ENCODE data around the gene XBP1. TPM values are rescaled to one million over a fixed set of nuclear protein-coding genes. Genes with fewer than 3 reads are reported as not detected.
"Not testable (repeated sequence)": the region's sequence is repeated elsewhere in the genome, so short reads cannot be mapped to it uniquely, and the experiment has no call there.

XBP1 gene
- total RNA-seq, 1 experiment from 2014 or later, result 128 TPM

GRCh38 chr22:28829358-28830181, 29.2 kb upstream of the XBP1 start:
- no peaks in the 10 kb centered on the region for H3K4me1 ChIP-seq (replicated peaks)
- no peak overlapping the region for H3K4me3 ChIP-seq
- H3K36me3 ChIP-seq, result no peaks in the 10 kb centered on the region
- DNase-seq (ENCODE audit: low read depth in 1 of 2, low spot score in 2 of 2), result peak; percentile 47 to 68
- H3K9me3 ChIP-seq (replicated peaks), result no peaks in the 10 kb centered on the region
- H3K27me3 ChIP-seq (replicated peaks), result no peaks in the 10 kb centered on the region
- no peak overlapping the region for H3K27ac ChIP-seq

DNA sequence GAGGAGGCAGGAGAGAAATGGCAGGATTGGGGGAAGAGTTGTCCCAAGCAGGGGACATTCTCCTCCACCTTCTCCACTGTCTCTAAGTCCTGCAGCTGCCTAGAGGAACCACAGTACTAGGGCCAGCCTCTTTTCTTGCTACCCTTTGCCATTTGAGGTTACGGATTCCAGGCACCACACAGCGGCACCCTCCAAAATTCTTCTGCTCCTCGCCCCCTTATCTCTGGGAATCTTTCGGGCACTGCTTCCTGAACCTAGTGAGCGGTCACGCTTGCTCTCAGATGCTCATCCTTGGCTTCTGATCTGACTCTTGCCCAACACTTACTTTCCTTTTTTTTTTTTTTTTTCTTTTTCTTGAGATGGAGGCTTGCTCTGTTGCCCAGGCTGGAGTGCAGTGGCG, 26.6 kb upstream of the XBP1 start:
- Histone ChIP-seq H3K9me3 (replicated peaks) (no peaks in the 10 kb centered on the region), H3K4me3 (no peak overlapping the region), H3K36me3 (no peaks in the 10 kb centered on the region), H3K4me1 (replicated peaks) (no peaks in the 10 kb centered on the region), H3K27ac (no peak overlapping the region), H3K27me3 (replicated peaks) (no peaks in the 10 kb centered on the region)
- DNase-seq (ENCODE audit: low read depth in 1 of 2, low spot score in 2 of 2), result no peak

DNA sequence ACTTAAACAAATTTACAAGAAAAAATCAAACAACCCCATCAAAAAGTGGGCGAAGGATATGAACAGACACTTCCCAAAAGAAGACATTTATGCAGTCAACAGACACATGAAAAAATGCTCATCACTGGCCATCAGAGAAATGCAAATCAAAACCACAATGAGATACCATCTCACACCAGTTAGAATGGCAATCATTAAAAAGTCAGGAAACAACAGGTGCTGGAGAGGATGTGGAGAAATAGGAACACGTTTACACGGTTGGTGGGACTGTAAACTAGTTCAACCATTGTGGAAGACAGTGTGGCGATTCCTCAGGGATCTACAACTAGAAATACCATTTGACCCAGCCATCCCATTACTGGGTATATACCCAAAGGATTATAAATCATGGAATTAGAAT, 26.1 kb upstream of the XBP1 start:
- H3K27me3 ChIP-seq (replicated peaks); DNase-seq (ENCODE audit: low read depth in 1 of 2, low spot score in 2 of 2); H3K4me3 ChIP-seq; H3K36me3 ChIP-seq; H3K27ac ChIP-seq; H3K4me1 ChIP-seq (replicated peaks); H3K9me3 ChIP-seq (replicated peaks): not testable (repeated sequence)

DNA sequence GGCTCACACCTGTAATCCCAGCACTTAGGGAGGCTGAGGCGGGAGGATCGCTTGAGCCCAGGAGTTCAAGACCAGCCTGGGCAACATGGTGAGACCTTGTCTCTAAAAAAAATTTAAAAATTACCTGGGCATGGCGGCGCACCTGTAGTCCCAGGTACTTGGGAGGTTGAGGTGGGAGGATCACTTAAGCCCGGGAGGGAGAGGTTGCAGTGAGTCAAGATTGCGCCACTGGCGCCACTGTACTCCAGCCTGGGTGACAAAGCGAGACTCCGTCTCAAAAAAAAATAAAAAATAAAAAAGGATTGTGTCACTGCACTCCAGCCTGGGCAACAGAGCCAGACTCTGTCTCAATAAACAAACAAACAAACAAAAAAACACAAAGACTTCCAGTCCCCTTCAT, 24.1 kb upstream of the XBP1 start:
- DNase-seq (ENCODE audit: low read depth in 1 of 2, low spot score in 2 of 2); H3K27ac ChIP-seq; H3K27me3 ChIP-seq (replicated peaks); H3K4me3 ChIP-seq; H3K9me3 ChIP-seq (replicated peaks); H3K4me1 ChIP-seq (replicated peaks); H3K36me3 ChIP-seq: not testable (repeated sequence)

DNA sequence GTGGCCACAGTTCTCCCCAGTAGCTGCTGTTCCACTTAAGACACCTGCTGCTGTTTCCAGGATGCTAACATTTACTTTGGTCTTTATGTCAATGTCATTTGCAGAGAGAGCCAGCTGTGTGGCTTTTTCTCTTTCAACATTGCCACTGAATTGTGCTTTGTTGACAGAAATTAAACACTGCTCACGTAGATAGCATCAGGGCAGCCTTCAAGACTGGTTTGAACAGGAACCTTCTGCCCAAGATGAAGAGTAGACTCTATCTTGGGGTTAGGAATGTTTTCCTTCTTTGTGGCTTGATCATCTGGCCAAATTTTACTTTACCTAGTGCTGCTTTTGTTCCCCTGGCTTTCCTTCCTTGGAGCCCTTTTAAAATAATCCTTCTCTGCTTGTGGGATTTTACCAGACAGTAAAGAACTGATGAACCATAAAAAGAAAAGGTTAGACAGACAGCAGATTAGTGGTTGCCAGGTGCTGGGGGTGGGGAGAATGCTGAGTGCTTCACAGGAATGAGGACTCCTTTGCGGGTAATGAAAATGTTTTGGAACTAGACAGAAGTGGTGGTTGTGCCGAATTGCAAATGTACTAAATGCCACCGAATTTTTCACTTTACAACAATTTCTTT, 22.7 kb upstream of the XBP1 start:
- H3K27me3 ChIP-seq (replicated peaks), result no peaks in the 10 kb centered on the region
- no peak overlapping the region for H3K27ac ChIP-seq
- DNase-seq (ENCODE audit: low read depth in 1 of 2, low spot score in 2 of 2), result no peak
- H3K36me3 ChIP-seq, result no peaks in the 10 kb centered on the region
- H3K4me1 ChIP-seq (replicated peaks), result no peaks in the 10 kb centered on the region
- H3K4me3 ChIP-seq, result no peak overlapping the region
- no peaks in the 10 kb centered on the region for H3K9me3 ChIP-seq (replicated peaks)

DNA sequence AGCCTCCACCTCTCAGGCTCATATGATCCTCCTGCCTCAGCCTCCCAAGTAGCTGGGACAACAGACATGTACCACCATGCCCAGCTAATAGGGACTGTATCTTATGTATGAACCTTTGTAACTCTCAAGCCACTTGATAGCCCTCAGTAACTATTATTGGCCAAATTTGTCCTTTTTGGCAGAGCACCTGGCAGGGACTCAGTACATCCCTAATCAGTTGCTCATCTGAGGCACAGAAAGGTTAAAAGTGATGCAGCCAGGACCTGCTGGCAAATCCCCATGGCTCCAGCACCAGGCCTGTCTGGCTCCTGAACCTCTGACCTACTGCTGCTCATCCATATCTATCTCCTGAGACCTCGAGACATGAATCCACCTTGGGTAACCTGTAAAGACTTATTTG, 21.1 kb upstream of the XBP1 start:
- H3K4me3 ChIP-seq, result no peak overlapping the region
- H3K9me3 ChIP-seq (replicated peaks), result no peaks in the 10 kb centered on the region
- no peak for DNase-seq (ENCODE audit: low read depth in 1 of 2, low spot score in 2 of 2)
- H3K36me3 ChIP-seq, result no peaks in the 10 kb centered on the region
- no peaks in the 10 kb centered on the region for H3K27me3 ChIP-seq (replicated peaks)
- no peak overlapping the region for H3K27ac ChIP-seq
- no peaks in the 10 kb centered on the region for H3K4me1 ChIP-seq (replicated peaks)

- Histone ChIP-seq H3K36me3 (no peaks in the 10 kb centered on the region), H3K27ac (no peak overlapping the region), H3K4me1 (replicated peaks) (no peaks in the 10 kb centered on the region), H3K4me3 (no peak overlapping the region), H3K9me3 (replicated peaks) (no peaks in the 10 kb centered on the region), H3K27me3 (replicated peaks) (no peaks in the 10 kb centered on the region)
- DNase-seq (ENCODE audit: low read depth in 1 of 2, low spot score in 2 of 2), result no peak
Observed at GRCh38 chr22:28820885-28821284, 20.5 kb upstream of the XBP1 start.

GRCh38 chr22:28819253-28820096, 19.1 kb upstream of the XBP1 start:
- H3K27ac ChIP-seq, result no peak overlapping the region
- DNase-seq (ENCODE audit: low read depth in 1 of 2, low spot score in 2 of 2), result no peak
- no peaks in the 10 kb centered on the region for H3K4me1 ChIP-seq (replicated peaks)
- no peaks in the 10 kb centered on the region for H3K9me3 ChIP-seq (replicated peaks)
- H3K4me3 ChIP-seq, result no peak overlapping the region
- H3K36me3 ChIP-seq, result no peaks in the 10 kb centered on the region; the same call in 1 of the 2 replicates
- no peaks in the 10 kb centered on the region for H3K27me3 ChIP-seq (replicated peaks)

DNA sequence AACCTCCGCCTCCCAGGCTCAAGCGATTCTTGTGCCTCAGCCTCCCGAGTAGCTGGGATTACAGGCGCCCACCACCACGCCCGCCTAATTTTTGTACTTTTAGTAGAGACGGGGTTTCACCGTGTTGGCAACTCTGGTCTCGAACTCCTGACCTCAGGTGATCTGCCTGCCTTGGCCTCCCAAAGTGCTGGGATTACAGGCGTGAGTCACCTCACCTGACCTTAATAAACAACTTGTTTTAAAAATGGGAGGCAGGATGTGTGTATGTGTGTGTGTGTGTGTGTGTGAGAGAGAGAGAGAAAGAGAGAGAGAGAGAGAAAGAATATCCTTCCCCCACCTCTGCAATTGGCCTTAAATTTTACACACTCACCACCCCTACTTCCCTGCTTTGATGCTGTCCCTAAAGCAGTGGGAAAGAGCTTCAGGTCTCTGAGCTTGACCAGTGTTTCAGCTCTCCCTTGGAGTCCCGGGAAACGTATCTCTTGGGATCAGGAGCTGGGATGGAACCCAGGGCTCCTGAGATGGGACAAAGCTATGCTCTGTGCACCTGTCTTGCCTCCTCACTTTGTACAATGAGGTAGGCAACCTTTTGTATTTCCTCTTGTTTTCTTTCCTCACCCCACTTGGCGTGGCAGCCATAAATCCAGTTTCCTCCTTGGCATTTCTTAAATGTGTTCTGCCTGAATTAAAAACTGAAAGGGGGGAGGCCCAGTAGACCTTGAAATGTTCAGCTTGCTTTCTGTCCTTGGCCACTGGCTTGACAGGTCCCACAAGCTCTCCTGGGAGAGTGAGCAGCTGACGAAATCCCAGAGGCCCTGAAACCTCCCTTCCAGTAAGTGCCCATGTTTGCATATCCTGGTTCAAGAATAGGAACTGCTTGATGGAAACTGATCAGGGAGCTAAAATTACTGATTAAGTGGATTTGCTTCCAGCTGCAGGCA, 17.8 kb upstream of the XBP1 start:
- Histone ChIP-seq H3K27me3 (replicated peaks) (no peaks in the 10 kb centered on the region), H3K27ac (no peak overlapping the region), H3K36me3 (no peaks in the 10 kb centered on the region; the same call in 1 of the 2 replicates), H3K9me3 (replicated peaks) (no peaks in the 10 kb centered on the region), H3K4me3 (no peak overlapping the region), H3K4me1 (replicated peaks) (no peaks in the 10 kb centered on the region)
- DNase-seq (ENCODE audit: low read depth in 1 of 2, low spot score in 2 of 2), result no peak

GRCh38 chr22:28817064-28817463, 16.7 kb upstream of the XBP1 start:
- Histone ChIP-seq H3K36me3 (no peaks in the 10 kb centered on the region; the same call in 1 of the 2 replicates), H3K27me3 (replicated peaks) (no peaks in the 10 kb centered on the region), H3K4me1 (replicated peaks) (no peaks in the 10 kb centered on the region), H3K4me3 (no peak overlapping the region), H3K27ac (no peak overlapping the region), H3K9me3 (replicated peaks) (no peaks in the 10 kb centered on the region)
- no peak for DNase-seq (ENCODE audit: low read depth in 1 of 2, low spot score in 2 of 2)

DNA sequence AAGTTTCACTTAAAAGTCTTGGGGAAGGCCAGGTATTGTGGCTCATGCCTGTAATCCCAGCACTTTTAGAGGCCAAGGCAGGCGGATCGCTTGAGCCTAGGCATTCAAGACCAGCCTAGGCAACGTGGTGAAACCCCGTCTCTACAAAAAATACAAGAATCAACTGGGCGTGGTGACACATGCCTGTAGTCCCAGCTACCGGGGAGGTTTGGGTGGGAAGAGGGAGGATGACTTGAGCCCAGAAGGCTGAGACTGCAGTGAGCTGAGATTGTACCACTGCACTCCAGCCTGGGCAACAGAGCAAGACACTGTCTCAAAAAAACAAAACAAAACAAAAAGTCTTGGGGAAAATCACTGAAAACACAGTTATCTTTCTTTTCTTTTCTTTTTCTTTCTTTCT, 15.4 kb upstream of the XBP1 start:
- no peak overlapping the region for H3K4me3 ChIP-seq
- H3K9me3 ChIP-seq (replicated peaks), result no peaks in the 10 kb centered on the region
- H3K27me3 ChIP-seq (replicated peaks), result no peaks in the 10 kb centered on the region
- no peak for DNase-seq (ENCODE audit: low read depth in 1 of 2, low spot score in 2 of 2)
- no peak overlapping the region for H3K27ac ChIP-seq
- no peaks in the 10 kb centered on the region for H3K4me1 ChIP-seq (replicated peaks)
- no peaks in the 10 kb centered on the region; the same call in 1 of the 2 replicates for H3K36me3 ChIP-seq

DNA sequence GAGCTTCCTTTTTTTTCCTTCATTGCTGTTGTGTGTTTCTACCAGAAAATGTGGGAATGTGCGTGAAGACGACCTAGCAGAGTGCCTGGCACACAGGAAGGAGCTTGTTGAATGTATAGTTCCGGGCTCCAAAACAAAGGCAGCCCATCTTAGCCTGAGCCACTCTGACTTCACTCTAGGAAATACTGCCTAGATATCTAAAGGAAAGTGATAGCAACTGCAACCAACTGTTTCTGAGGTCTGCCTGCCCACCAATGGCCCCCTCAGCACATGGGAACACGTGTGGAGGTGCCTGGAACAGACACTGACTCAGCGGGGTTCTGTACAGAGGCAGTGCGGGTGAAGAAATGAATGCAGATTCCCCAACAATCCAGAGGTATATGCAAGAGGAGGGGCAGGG, 14.7 kb upstream of the XBP1 start:
- H3K4me1 ChIP-seq (replicated peaks), result no peaks in the 10 kb centered on the region
- DNase-seq (ENCODE audit: low read depth in 1 of 2, low spot score in 2 of 2), result no peak
- no peak overlapping the region for H3K27ac ChIP-seq
- H3K27me3 ChIP-seq (replicated peaks), result no peaks in the 10 kb centered on the region
- H3K4me3 ChIP-seq, result no peak overlapping the region
- no peaks in the 10 kb centered on the region for H3K9me3 ChIP-seq (replicated peaks)
- no peaks in the 10 kb centered on the region; the same call in 1 of the 2 replicates for H3K36me3 ChIP-seq

Measured in SJSA1 (cell line).